OCI-LY3 (cell line): ENCODE measurements around the gene ALDH5A1.

Source experiments
- CTCF ChIP-seq: fragments of 200-600, 300-600 bp; sonication (generic); IDR thresholded peaks from 2 replicates; pipeline ENCODE4 v1.5.1; 2014; ENCODE audit warnings: antibody characterized with exemption, low read length, low read depth
- EZH2phosphoT487 ChIP-seq: fragments of 200-600 bp; shearing (Covaris generic); IDR thresholded peaks from 2 replicates; pipeline ENCODE4 v1.6.1; 2018; ENCODE audit warnings: antibody characterized with exemption, mixed run types, low read depth

GRCh38 chr6:24534329-24534728 lies 39.6 kb downstream of the ALDH5A1 start:
- TF ChIP-seq CTCF: no peak
- no peak for TF ChIP-seq EZH2phosphoT487
